Fibroblast of mammary gland (primary cell): Measurements from ENCODE around the gene CDK15.
A peak's percentile ranks its signal among the peaks of the same experiment; 100 is the strongest.

Source experiments
- DNase-seq: peaks from one replicate; pipeline ENCODE4 v3.0.0-alpha.2; 2010; ENCODE audit warnings: low read depth
- H3K4me3 ChIP-seq: 2 replicates; pipeline ENCODE4 v1.5.1; 2011; ENCODE audit warnings: low read depth, mild to moderate bottlenecking, low read length, moderate library complexity; ENCODE audit not compliant: control insufficient read depth
- TF ChIP-seq, protein P1 (sequence below): conservative IDR thresholded peaks from 2 replicates; pipeline ENCODE4 v1.5.1; 2011; ENCODE audit warnings: low read depth, low read length, inconsistent platforms; ENCODE audit not compliant: control insufficient read depth, insufficient read depth

CDK15 gene

DNA sequence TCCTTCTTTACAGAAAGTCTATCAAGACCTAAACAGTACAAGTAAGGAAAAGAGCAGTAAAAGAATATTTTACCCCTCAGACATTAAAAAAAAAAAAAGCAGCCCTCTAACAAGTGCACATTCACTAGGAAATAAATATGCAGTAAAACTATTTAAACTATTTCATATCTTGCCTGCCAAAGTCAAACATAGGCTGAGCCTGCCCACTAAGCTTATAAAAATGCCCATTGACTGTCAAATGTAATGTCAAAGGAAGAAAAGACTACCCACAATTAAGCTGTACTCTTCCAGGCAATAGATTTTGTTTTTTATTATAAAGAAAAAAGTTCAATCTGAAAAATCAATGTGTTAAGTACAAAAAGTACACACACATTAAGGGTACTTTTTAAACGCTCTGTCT is 37.4 kb upstream of the CDK15 start:
- DNase-seq, result no peak
- H3K4me3 ChIP-seq, result no peak overlapping the region

DNA sequence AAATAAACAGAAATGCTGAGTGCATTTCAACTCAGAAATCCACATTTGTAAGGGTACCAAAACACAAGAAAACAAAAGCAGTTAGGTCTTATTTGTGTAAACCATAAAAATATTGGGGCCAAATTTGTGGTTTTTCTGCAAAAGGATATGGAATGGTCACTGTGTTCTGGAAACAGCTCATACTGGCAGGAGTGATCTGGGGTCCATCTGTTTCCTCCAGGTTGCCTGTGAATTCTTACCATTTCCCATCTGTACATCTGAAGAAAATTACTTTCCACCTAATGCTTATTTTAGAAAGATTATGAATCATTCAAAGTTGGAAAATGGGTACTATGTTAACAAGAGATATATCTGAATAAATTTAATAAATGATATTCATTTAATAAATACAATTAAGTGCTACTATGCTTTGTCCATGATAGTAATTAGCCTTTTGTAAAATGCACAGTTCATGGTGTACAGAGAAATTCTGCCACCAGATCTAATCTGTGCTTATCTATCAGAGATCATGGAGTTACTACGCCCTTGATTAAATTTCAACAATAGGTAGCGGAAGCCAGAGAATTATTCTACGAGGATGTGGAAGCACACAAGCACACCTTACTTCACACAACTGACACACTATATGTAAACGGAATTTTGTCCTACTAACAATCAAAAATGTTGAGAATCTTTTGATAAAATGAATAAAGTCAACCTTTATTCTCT is 36.5 kb upstream of the CDK15 start:
- no peak overlapping the region for H3K4me3 ChIP-seq
- TF ChIP-seq, protein P1, sequence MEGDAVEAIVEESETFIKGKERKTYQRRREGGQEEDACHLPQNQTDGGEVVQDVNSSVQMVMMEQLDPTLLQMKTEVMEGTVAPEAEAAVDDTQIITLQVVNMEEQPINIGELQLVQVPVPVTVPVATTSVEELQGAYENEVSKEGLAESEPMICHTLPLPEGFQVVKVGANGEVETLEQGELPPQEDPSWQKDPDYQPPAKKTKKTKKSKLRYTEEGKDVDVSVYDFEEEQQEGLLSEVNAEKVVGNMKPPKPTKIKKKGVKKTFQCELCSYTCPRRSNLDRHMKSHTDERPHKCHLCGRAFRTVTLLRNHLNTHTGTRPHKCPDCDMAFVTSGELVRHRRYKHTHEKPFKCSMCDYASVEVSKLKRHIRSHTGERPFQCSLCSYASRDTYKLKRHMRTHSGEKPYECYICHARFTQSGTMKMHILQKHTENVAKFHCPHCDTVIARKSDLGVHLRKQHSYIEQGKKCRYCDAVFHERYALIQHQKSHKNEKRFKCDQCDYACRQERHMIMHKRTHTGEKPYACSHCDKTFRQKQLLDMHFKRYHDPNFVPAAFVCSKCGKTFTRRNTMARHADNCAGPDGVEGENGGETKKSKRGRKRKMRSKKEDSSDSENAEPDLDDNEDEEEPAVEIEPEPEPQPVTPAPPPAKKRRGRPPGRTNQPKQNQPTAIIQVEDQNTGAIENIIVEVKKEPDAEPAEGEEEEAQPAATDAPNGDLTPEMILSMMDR, result no peak
- peak; percentile 24 for DNase-seq

More for the DNA sequence above, 37.4 kb upstream of the CDK15 start:
- TF ChIP-seq, protein P1, result no peak

- no peak overlapping the region for H3K4me3 ChIP-seq
- TF ChIP-seq, protein P1, result no peak
- no peak for DNase-seq
Observed at GRCh38 chr2:201773990-201774389, 32.3 kb upstream of the CDK15 start.

DNA sequence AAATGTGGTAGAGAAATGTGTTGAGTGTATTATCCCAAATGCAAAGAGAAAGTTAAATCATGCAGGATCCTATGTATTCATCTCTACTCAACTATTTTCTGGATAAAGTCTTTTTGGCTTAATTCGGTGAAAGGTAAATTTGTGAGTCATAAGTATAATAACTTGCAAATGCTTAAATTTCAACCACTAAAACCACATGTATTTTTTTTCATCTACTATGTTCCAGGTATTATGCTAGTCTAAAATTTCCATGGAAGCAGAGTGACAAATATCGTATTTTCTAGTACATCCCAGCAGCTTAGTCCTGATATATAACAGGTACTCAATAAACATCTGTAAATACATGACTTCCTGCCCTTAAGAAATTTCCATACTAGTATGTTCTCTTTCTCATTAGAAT is 31.8 kb upstream of the CDK15 start:
- H3K4me3 ChIP-seq, result no peak overlapping the region
- TF ChIP-seq, protein P1, result no peak
- no peak for DNase-seq

GRCh38 chr2:201775326-201775725 is 31.0 kb upstream of the CDK15 start:
- H3K4me3 ChIP-seq, result no peak overlapping the region
- TF ChIP-seq, protein P1, result no peak

DNA sequence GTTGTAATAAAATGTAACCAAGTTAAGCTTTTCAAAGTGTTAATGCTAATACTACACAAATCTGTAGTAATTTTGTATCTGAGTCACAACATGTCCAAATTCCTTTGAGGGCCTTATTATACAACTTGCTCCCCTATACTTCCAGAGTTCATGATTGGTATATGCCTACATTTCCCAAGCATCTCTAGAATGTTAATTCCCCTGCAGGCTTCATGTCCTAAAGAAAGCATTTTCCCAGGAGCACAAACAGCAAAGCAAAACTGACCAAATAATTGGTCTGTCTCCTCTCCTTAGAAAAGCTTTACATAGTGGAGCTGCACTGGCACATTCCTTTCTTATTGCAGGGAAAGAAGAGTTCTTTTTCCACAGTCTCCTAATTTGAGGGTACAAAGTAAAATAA is 29.3 kb upstream of the CDK15 start:
- no peak for DNase-seq
- TF ChIP-seq, protein P1, result no peak
- no peak overlapping the region for H3K4me3 ChIP-seq

More at GRCh38 chr2:201775326-201775725, 31.0 kb upstream of the CDK15 start:
- DNase-seq, result no peak
